Activated T-cell treated with anti-CD3 and anti-CD28 coated beads for 4 hours (primary cell): ENCODE results near the gene STRN4.

Source experiments
- DNase-seq: peaks from one replicate; pipeline ENCODE4 v3.0.0-alpha.2; 2020

Gene STRN4

DNA sequence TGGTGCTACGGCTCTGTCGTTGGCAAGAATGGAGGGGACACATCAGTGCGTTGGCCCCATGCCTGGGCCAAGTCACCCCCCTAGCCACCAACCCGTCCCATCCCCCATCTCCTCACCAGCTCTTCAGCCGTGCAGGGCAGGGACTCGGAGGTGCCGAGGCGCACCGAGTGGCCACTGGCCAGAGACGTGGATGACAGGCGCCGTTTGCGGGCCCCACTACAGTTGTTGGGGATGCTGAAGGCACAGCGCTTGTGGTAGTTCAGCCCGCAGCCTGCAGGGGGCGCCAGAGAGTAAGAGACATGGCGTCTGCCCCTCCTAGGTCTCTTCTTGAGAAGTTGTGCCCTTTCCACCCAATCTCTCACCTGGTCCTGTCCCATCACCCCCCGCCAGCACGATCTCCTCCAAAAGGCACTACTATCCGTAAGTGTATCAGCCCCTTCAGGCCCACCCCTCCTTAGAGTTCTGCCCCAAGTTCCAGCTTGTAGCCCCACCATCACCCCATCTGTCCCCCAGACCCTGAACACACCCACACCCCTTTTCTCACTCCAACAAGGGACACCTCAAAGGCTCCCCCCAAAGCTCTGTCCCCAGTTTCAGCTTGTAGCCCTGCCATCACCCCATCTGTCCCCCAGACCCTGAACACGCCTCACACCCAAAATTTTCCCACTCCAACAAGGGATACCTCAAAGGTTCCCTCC, 41.7 kb downstream of the STRN4 start:
- DNase-seq: peak; percentile 87

DNA sequence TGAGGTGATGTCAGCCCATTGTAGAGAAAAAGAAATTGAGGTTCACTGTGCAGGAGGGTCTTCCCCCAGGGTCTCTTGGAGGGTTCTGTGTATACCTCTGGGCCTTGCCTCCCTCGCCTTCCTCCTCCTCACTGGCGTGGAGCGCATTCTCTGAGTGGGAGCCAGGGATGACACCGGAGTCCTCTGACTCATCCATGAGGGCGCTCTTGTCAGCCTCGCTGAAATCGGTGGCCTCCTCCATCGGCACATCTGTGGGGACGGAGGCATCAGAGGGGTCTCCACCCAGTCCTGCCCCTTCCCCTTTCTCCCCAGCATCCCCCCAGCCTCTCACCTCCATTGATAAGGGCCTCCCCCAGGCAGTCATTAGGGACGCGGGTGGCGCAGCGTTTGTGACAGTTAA, 45.5 kb downstream of the STRN4 start:
- DNase-seq: no peak

GRCh38 chr19:46698395-46699321, 47.6 kb downstream of the STRN4 start:
- DNase-seq: no peak

DNA sequence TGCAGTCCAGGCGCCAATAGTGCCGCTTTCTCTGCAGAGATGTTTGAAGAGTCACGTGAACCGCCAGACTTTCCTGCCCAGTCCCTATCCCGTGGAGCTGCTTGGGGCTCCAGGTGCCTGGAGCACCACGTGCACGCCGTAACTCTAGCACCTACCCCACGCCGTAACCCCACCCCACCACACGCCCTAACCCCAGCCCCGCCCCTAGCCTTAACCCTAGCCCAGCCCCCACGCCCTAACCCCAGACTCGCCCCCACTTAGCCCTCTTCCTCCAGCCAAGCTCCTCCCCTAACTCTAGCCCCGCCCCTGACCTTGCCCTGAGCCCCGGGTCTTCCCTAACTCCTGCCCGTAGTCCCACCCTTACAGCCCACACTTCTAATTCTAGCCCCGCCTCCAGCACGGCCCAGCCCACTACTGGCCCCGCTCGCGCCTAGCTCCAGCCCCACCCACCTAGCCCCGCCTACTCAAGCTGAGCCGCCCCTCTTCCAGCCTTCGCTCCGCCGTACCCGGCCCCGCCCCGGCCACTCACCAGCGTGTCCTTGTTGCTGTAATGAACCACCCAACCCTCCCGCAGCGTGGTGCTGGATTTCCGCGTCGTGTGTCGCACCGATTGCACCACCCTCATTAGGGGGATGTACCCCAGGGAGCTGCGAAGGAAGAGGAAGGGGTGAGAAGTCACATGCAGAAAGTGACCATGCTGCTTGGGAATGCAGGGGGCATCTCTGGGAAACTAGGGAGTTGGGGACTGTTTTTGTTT, 48.9 kb downstream of the STRN4 start:
- no peak for DNase-seq

DNA sequence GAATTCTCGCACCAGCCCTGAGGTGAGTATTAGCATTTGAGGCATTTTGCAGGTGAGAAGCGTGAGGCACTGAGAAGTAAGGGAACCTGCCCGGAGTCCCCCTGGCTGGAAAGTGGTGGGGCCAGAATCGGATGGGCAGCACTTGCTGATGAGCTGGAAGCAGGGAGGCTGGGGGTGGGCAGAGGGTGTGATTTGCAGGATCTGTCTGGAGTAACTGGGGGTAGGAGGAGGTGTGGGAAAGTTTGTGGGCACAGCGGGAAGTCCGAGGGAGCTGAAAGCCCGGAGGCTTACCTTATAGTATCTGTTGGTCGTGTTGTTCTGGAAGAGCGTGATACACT, 49.4 kb downstream of the STRN4 start:
- DNase-seq: no peak

GRCh38 chr19:46696052-46696451, 50.2 kb downstream of the STRN4 start:
- no peak for DNase-seq

DNA sequence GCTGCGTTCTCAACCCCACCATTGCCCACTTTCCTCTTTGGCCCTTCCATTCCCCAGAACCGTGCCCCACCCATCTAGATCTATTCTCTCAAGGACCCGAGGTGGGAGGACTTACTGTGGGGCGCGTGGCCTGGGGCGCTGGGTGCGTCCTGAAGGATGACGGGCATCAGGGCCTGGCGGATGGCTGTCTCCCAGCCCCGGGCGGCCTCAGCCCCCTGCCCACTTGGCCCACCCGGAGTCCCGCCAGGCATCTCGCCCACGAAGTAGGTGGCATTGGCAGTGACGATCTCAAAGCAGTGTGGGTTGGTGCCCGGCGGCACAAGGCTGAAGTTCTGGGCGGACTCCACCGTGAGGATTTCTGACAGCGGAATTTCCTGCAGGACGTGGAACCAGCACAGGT, 52.5 kb downstream of the STRN4 start:
- no peak for DNase-seq

DNA sequence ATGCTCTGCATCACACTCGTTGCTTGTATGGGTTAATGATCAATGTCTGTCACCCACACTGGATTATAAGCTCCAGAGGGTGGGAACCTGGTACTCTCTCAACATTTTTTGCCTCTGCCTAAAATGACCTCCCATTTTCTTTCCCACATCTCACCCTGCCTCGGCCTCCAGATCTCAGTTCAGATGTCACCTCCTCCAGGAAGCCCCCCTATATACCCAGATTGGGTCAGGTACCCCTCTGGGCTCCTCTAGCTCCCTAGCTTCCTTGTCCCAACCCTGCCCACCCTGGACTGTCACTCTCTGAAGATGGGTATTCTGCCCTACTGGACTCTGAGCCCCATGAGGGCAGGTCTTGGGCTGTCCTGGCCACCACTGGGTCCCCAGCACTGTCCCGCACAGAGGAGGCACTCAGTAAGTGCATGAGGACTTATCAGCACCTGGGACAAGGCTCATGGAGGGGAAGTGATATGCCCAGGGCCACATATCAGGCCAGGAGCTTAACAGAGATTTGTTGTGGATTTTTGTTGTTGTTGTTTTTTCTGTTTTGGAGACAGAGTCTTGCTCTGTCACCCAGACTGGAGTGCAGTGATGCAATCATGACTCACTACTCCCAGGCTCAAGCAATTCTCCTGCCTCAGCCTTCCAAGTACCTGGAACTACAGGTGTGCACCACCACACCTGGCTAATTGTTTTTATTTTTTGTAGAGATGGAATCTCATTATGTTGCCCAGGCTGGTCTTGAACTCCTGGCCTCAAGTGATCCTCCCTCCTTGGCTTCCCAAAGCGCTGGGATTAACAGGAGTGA, 53.1 kb downstream of the STRN4 start:
- DNase-seq: no peak

DNA sequence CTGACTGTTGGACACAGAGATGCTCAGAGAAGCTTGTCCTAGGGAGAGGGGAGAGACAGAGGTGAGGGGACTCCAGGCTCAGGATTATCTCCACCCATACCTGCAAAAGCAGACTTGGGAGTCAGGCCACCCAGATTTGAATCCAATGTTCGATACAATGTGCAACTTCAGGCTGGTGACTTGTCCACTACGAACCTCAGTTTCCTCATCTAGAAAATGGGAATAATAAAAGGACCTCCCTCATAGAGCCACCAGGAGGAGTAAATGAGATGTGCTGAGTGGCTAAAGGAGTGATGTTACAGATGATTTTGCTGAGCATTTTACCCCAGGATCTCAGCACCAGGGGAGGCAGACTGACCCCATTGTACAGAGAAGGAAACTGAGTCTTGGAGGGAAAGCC, 54.3 kb downstream of the STRN4 start:
- no peak for DNase-seq

DNA sequence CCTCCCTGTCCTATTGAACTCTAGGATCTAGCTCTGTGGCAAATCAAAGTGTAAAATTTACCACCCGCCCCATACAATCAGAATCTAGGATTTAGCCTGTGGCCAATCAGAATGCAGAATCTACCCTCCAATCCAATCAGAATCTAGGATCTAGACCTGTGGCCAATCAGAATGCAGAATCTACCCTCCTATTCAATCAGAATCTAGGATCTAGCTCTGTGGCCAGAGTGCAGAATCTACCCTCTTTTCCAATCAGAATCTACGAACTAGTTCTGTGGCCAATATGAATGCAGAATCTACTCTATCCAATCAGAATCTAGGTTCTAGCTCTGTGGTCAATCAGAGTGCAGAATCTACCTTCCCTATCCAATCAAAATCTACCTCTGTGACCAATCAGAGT, 55.1 kb downstream of the STRN4 start:
- DNase-seq: no peak

DNA sequence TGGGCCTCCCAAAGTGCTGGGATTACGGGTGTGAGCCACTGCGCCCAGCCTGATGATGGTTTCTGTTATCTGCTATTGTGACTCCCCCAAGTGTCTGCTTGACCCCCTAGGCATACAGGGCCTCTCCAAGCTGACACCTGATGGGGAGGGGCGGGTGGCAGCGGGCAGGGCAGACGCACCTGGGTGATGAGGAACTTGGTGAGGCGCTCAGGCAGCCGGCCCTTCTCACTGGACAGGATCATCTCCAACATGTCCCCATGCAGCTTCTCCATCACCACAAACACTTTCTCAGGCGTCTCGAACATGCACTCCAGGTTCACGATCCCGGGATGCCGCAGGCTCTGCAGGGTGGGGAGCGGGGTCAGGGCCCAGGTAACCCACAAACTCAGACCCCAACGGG, 56.9 kb downstream of the STRN4 start:
- DNase-seq: no peak

- DNase-seq: no peak
These were observed 58.7 kb downstream of the STRN4 start for GRCh38 chr19:46687438-46688145.

DNA sequence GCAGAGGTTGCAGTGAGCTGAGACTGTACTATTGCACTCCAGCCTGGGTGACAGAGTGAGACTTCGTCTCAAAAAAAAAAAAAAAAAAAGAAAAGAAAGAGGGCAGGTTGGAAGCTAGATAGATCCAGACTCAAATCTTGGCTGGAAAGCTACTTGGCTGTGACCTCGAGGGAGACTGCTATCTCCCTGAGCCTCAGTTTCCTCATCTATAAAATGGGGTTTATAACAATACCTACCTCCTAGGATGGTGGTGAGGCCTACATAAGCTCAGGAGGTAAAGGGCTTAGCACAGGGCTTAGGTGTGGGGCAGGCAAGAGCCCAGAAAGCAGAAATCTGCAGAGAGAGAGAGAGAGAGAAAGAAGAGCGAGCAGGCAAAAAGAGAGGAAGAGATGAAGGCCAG, 61.1 kb downstream of the STRN4 start:
- DNase-seq: no peak

DNA sequence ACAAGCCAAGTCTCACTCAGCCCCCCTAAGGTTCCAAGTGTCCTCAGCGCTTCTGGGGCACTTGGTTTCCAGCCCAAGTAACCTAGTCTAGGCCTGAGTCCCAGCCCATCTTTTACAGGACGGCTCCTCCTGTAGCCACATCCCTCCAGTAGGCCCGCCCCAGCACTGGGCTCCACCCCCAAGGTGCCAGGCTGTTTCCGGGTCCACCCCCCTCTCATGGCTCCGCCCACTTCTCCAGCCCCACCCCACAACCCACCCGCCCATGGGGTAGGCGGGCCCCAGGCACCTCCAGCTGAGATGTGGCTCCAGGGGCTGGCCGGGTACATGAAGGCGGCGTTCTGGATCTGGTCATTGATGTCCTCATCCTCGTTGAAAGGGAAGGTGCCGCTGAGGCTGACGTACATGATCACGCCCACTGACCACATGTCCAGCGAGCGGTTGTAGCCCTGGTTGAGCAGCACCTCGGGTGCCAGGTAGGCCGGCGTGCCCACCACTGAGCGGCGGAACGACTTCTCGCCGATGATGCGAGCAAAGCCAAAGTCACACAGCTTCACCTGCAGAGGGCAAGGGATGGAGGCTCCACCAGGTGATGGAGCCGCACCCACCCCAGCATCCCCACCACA, 68.0 kb downstream of the STRN4 start:
- DNase-seq: peak; percentile 29

DNA sequence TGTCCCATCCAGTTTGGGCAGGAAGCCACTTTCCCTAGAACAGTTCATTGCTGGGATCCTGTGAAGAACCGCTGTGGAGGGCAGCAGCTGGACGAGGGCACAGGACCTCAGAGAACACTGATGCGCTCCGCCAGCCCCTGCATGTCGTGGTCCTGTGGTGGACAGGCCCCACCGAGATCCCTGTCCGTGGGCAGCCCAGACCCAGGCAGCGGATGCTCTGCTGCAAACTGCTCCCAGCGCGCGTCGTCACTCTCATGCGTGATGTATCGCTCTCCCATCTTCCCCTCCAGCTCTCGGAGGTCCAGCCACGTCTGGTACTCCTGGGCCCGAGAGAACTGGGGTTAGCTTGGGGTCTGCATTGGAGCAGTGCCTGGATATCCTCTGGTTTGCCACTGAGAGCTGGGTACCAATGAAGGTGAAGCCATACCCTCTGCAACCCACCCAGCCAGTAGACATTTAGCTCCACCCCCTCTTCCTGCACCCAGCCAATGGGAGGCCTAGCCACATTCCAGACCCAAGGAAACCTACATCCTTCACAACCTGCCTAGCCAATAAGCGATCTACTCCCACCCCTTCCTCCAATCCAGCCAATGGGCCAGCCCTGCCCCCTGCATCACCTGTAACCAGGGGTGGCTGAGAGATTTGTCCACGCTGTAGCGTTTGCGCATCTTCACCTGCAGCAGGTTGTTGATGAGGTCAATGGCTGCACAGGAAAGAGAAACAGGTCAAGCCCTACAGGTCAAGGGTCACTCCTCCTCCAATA, 71.7 kb downstream of the STRN4 start:
- DNase-seq: no peak

- DNase-seq: no peak
These were observed 75.4 kb downstream of the STRN4 start for GRCh38 chr19:46670813-46671212.
